ENCODE results near the gene TPSB2.
"Not testable (repeated sequence)": the region's sequence is repeated elsewhere in the genome, so short reads cannot be mapped to it uniquely, and the experiment has no call there.

The TPSB2 gene

DNA sequence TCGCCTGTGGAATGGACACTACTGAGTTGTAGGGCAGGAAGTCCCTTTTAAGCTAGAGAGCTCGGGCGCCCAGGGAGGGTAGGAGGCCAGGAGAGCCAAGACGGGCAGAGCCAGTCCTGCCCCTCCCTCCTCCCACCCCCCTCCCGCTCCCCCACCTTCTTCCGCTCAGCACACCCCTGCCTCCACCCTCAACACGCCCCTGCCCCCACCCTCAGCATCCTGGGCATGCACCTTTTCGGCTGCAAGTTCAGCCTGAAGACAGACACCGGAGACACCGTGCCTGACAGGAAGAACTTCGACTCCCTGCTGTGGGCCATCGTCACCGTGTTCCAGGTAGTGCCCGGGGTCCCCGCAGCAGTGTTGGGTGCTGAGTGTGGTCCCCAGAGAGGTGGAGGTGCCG, 23.2 kb downstream of the TPSB2 start:
- DNase-seq (ENCODE audit: low read depth in 1 of 2, low spot score in 1 of 2) = no peak

DNA sequence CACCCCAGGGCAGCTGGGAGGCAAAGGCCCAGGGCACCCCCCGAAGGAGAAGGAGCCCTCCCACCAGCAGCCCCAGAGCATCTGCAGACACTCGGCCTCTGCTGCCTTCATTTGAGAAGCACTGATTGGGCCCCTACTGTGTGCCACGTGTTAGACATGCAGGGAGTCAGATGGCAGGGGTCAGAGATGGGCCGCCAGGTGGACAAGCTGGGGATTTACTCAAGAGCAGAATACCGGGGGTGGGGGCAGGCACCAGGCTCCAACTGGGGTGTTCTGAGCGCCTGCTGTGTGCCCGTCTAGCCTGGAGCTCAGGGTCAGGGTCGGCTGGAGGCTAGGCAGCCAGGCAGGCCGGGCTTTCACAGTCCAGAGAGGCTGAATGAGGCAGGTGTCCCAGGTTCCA, 23.7 kb downstream of the TPSB2 start:
- DNase-seq (ENCODE audit: low read depth in 1 of 2, low spot score in 1 of 2) = no peak

DNA sequence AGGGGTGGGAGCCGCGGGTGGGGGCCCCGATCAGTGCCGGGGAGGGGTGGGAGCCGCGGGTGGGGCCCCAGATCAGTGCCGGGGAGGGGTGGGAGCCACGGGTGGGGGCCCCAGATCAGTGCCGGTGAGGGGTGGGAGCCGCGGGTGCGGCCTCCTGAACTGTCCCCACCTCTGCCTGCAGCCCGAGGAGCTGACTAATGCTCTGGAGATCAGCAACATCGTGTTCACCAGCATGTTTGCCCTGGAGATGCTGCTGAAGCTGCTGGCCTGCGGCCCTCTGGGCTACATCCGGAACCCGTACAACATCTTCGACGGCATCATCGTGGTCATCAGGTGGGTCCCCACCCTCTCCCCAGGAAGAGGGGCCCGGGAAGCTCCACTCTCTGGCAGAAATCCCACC, 25.1 kb downstream of the TPSB2 start:
- no peak for DNase-seq (ENCODE audit: low read depth in 1 of 2, low spot score in 1 of 2)

DNA sequence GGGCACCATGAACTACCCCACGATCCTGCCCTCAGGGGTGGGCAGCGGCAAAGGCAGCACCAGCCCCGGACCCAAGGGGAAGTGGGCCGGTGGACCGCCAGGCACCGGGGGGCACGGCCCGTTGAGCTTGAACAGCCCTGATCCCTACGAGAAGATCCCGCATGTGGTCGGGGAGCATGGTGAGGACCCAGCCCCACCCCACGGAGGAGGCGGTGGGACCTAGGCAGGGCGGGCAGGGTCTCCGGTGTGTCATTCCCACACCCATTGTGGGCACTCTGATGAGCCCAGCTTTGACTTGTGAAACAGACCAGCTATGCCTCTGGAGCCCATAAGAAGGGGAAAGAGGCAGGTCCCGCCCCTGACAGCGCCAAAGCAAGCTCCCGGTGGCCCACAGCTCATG, 27.7 kb downstream of the TPSB2 start:
- no peak for DNase-seq (ENCODE audit: low read depth in 1 of 2, low spot score in 1 of 2)

DNA sequence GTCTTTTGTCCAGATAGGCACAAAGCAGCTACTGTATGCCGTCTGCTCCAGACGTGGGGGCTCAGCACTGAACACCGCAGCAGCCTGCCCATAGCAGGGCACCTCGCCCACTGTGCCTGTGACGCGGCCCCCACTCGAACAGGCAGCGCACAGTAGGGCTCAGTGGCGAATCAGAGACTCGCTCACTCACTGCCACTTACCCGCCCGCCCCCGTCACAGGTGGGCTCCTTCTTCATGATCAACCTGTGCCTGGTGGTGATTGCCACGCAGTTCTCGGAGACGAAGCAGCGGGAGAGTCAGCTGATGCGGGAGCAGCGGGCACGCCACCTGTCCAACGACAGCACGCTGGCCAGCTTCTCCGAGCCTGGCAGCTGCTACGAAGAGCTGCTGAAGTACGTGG, 28.5 kb downstream of the TPSB2 start:
- DNase-seq (ENCODE audit: low read depth in 1 of 2, low spot score in 1 of 2) = no peak

DNA sequence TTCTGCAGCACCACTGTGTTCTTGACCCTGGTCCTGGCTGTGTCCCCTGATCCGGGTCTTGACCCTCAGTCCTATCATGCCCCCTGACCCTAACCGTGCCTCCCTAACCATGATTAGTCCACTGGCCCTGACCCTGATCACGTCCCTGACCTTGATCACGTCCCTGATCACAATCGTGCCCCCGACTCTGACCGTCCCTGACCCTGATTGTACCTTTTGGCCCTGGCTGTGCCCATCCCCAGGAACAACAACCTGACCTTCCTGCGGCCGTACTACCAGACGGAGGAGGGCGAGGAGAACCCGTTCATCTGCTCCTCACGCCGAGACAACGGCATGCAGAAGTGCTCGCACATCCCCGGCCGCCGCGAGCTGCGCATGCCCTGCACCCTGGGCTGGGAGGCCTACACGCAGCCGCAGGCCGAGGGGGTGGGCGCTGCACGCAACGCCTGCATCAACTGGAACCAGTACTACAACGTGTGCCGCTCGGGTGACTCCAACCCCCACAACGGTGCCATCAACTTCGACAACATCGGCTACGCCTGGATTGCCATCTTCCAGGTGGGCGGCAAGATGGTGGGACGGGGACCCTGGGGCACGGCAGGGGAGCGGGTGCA, 29.9 kb downstream of the TPSB2 start:
- DNase-seq (ENCODE audit: low read depth in 1 of 2, low spot score in 1 of 2) = no peak

DNA sequence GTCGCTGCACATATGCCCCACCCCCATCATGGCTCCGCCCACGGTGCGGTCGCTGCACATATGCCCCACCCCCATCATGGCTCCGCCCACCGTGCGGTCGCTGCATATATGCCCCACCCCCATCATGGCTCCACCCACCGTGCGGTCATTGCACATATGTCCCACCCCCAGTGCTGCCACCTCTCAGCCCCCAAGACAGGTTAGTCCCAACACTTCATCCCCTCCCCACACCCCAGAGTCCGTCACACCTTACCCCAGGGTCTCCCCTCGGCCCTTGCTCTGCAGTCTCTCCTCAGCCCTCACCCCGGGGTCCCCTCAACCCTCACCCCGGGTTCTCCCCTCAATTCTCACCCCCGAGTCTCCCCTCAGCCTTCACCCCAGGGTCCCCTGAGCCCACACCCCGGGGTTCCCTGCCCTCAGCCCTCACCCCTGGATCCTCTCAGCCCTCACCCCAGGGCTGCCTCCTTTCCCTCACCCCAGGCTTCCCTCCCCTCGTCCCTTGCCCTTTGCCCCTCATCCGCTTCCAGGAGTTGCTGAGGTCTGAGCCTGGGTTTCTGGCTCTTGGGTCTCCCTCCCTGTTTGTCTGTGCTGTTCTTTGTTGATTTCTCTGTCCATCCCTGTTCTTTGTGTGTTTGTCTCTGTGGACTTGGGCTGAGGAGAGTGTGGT, 30.5 kb downstream of the TPSB2 start:
- DNase-seq (ENCODE audit: low read depth in 1 of 2, low spot score in 1 of 2) = no peak

DNA sequence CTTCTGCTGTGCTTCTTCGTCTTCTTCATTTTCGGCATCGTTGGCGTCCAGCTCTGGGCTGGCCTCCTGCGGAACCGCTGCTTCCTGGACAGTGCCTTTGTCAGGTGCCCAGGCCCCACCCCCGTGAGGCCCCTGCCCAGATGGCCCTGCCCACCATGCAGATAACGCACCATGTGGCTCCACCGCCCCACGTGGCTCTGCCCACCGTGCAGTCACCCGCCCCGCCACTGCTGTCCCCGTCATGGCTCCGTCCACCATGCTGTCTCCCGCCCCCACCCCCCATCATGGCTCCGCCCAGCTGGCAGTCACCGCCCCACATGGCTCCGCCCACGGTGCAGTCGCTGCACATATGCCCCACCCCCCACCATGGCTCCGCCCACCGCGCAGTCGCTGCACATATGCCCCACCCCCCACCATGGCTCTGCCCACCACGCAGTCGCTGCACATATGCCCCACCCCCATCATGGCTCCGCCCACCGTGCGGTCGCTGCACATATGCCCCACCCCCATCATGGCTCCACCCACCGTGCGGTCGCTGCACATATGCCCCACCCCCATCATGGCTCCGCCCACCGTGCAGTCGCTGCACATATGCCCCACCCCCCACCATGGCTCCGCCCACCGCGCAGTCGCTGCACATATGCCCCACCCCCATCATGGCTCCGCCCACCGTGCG, 31.2 kb downstream of the TPSB2 start:
- not testable (repeated sequence) for DNase-seq (ENCODE audit: low read depth in 1 of 2, low spot score in 1 of 2)

DNA sequence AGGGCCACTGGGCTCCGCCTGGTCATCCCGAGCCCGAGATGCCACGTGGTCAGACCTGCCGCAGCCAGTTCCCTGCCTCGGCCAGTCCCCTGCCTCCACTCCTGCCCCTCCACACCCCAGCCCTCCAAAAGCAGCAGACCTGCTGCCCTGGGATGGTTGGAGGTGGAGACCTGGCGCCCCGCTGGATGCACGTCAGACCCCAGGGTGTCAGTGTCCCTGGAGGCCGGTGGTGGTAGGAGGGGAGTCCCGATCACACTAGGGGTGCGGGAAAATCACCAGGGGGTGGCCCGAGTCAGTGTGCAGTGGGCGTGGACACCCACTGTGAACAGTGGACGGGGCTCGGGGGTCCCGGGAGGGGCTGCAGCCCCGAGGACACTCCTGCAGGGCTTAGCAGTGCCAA, 31.8 kb downstream of the TPSB2 start:
- DNase-seq (ENCODE audit: low read depth in 1 of 2, low spot score in 1 of 2) = no peak

DNA sequence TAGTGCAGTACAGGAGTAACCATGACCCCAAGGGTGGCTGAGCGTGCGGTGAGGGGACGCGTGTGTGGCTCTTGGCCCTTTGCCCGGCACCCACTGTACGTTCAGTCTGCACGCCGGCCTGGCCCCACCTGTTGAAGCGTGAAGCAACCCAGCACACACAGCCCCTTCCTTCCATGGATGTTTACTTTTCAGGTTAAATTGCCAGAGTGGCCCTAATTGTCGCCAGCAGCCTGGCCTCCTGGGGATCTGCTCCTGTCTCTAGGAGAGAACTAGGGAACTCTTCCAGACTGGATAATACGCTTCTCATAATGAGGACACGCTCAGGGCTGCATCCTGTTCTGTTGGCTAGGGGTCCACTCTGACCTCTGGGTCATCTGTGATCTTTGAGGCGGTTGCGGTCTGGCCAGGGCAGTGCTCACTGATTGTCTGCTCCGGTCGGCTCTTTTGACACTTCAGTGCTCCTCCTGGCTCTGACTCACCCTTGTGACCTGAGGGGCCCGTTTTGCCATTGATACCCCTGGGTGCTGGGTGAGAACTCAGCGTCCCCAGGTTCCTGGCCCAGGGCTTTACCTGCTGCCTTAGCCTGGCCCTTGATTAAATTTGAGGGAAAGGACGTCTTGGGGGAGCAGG, 32.6 kb downstream of the TPSB2 start:
- DNase-seq (ENCODE audit: low read depth in 1 of 2, low spot score in 1 of 2) = no peak

DNA sequence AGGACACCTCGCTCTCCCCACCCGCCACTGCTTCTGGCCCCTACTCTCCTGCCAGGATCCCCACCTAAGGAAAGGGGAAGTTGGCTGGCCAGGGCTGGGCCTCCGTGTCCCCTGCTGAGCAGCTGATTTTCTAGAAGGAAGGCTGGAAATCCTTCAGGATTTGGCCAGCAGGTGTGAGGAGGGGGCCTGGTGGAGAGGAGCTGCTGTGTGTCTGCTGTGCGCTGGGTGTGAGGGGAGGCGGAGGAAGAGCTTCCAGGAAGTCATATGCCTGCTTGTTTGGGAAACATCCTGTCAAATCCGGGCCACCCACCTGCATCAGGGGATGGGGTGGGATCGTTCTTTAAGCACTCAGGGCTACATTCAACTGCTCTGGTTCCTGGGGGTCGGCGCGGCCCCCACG, 33.5 kb downstream of the TPSB2 start:
- DNase-seq (ENCODE audit: low read depth in 1 of 2, low spot score in 1 of 2) = no peak

DNA sequence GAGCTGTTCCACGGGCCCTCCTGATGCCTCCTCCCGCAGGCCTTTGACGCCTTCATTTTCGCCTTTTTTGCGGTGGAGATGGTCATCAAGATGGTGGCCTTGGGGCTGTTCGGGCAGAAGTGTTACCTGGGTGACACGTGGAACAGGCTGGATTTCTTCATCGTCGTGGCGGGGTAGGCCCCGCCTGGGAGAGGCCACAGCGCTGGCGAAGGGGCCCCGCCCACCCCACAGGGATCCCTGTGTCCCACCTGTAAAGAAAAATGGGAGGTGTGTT, 34.7 kb downstream of the TPSB2 start:
- no peak for DNase-seq (ENCODE audit: low read depth in 1 of 2, low spot score in 1 of 2)

DNA sequence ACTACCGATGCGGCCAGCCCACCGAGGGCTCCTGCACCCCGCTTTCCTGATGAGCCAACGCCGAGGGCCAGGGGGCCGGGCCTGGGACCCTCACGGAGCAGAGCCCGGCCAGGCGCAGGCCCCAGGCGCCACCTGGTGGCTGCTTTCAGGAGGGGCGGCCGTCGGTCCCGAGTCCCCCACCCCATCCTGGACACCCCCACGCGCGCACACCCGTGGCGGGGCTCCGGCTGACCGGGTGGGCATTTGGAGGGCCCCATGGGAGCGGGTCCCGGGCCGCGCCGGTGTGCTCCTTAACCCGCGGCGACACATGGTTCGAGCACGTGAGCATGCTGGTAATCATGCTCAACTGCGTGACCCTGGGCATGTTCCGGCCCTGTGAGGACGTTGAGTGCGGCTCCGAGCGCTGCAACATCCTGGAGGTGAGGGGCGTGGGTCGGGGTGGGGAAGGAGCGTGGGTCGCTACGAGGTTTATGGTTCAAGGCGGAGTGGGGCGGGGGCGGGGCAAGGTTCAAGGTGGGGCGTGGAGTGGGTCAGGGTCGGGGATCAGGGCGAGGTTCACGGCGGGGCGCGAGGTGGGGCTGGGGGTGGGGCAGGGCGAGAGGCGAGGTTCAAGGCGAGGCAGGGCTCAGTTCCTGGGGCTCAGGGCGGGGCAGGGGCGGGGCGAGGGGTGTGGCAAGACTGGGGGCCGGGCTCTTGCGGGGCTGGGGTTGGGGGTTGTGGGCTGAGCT, 35.2 kb downstream of the TPSB2 start:
- DNase-seq (ENCODE audit: low read depth in 1 of 2, low spot score in 1 of 2) = peak in 1 of 2 donors; percentile 15

DNA sequence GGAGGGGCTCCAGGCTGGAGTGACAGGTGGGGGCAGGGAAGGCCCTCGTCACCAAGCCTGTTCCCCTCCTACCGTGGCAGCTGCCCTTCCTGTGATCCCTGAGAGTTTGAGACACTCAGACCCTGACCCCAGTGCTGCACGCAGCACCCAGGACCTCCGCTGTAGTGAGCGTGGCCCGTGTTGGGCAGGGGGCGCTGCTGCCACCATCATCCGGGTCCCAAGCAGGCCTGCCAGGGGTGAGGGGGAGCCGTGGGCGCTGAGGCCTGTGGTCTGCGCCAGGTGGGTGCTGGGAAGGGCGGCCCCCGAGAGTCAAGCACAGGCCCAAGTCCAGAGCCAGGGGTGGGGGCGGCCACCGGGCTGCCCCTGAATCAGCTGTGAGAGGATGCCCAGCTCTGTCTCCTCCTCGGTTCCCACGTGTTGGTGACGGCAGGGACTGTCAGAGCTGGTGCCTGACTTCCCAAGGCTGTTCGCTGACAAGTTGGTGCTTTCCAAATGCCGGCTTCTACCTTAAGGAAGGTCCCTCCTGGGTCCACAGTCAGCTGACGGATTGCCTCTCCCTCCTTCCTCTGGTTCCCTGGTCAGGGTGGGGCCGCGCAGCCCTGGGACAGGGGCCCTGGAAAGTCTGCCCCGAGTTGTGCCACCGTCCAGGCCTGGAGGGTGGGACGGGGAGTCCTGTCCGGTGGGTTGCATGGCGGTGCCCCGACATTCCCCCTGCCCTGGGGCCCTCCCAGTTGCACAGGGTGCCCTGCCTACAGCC, 36.0 kb downstream of the TPSB2 start:
- DNase-seq (ENCODE audit: low read depth in 1 of 2, low spot score in 1 of 2) = no peak

DNA sequence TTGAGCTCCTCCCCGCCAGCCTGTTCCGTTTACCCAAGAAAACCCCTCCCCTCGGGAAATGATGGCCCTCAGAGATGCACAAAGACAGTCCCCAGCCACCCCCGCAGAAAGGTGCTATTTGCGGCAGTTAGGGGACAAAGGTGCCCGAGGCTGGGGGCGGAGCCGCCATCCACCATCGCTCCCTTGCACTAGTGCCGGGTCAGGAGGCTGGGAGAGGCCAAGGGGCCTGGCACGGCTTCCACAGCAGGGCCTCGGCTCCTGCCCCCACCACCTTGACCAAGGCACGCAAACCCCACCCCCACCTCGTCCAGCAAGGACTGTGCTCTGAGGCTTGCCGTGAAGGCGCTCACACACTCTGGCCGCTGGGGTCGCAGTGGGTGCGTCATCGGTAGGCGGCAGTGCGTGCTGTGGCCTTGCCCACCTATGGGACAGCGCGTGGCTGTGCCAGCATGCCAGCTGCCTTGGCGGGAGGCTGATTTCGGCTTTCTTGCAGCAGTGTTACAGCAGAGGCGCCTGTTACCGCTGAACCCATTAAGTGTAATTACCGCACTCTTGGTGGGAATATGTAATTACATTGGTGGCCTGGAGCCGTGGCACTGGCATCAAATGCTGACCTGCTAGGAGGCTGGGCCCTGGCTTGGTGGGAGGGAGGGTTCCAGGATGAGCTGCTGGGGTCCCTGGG, 36.7 kb downstream of the TPSB2 start:
- DNase-seq (ENCODE audit: low read depth in 1 of 2, low spot score in 1 of 2) = no peak

DNA sequence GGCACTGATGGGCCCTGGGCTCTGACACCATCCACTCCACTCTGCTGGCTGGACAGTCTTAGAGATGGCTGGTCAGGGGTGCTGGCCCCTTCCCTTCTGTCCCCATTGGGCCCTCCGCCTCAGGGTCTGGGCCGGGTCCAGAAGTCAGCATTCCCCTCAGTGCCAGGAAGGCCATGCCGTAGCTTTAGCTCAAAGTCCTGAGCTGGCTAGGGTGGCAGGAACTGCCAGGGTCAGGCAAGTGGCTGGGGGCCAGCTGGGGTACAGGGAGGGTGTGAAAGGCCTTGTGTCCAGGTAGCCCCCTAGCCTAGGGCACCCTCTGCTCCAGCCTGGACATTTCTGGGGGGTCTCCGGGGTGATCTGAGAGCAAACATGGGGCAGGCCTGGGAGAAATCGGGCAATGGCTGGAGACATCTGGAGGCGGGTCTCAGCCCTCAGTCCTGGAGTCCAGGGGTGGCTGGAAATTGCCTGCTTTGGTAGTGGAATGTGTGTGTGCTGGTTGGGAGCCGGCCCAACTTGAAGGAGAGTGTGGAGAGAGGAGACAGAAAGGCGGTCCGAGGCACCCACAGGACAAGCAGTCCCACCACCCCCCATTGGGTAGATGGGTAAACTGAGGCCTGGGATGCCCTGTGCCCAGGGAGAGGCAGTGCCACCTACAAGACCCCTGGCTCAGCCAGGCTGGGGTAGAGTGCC, 37.5 kb downstream of the TPSB2 start:
- no peak for DNase-seq (ENCODE audit: low read depth in 1 of 2, low spot score in 1 of 2)

DNA sequence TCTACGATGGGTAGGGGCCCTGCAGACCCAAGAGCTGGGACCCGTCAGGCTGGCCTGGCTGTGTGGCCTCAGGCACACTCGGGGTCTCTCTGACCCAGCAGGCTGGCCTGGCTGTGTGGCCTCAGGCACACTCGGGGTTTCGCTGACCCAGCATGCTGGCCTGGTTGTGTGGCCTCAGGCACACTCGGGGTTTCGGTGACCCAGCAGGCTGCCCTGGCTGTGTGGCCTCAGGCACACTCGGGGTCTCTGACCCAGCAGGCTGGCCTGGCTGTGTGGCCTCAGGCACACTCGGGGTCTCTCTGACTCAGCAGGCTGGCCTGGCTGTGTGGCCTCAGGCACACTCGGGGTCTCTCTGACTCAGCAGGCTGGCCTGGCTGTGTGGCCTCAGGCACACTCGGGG, 39.2 kb downstream of the TPSB2 start:
- DNase-seq (ENCODE audit: low read depth in 1 of 2, low spot score in 1 of 2) = not testable (repeated sequence)

DNA sequence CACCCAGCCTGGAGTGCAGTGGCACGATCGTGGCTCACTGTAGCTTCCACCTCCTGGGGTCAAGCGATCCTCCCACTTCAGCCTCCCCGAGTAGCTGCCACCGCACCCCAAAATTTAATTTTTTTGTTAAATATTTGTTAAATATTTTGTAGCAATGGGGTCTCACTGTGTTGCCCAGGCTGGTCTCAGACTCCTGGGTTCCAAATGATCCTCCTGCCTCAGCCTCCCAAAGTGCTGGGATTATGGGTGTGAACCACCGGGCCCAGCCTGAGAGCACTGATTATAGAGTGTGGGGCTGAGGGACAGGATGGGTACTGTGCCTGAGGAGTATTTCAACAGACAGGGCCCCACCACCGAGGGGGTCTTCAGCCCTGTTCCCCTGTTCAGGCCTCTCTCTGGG, 40.5 kb downstream of the TPSB2 start:
- DNase-seq (ENCODE audit: low read depth in 1 of 2, low spot score in 1 of 2) = no peak

DNA sequence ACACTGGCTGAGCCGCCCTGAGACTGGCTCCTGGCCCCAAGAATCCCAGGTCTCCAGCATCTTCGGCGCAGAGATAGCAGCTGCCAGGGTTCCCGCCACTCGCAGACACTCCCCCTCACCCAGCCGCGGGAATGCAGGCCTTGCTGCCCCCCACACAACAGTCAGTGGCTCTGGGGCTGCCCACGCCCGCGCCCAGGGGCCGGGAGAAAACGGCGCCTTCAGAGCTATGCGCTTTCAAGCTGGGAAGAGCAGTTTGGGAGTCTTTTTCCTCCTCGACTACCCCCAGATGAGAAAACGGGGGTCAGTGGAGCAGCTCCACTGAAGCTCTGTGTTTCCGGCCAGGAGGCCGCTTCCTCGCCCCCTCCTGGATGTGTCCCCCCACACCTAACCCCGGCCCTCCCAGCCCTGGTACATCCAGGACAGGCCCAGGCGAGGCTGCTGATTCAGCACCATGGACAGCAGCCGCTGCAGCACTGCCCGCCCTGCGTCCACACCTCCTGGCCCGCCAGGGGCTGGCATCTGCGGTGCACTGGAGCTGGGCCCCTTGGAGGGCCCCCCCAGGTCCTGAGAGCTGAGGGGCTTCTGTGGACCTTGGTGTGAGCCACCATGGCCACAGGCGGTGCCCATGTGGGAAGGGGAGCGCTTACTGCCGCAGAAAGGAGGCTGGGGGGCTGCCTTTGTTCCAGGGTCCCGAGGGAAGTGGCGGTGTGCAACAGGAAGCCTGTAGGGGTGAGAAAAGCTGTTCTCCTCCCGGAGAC, 41.4 kb downstream of the TPSB2 start:
- DNase-seq (ENCODE audit: low read depth in 1 of 2, low spot score in 1 of 2) = peak; percentile 12 to 24

All from stimulated activated CD4-positive, alpha-beta T cell treated with anti-CD3 and anti-CD28 coated beads, Interleukin-15, amount 100 ng/mL, for 1 hour (primary cell).